ENCODE measurements around the gene LNPK. TPM values are rescaled to one million over a fixed set of nuclear protein-coding genes. Genes with fewer than 3 reads are reported as not detected.

The LNPK gene
- total and polyA plus RNA-seq, 4 donors, result 4.7 to 48.2 (median 16.7) TPM

- Histone ChIP-seq H3K27me3 (ENCODE audit: control insufficient read depth in 3 of 3, insufficient read depth in 3 of 3, low read length in 2 of 3) (no peaks in the 10 kb centered on the region), H3K4me1 (ENCODE audit: control insufficient read depth in 5 of 5, insufficient read depth in 5 of 5, low read length in 5 of 5) (peaks cover 0 to 7% (median 0%) of the 10 kb centered on the region in 5 donors), H3K9ac (ENCODE audit: insufficient read depth in 1 of 2, low read length in 2 of 2) (no peak overlapping the region), H3K9me3 (ENCODE audit: control insufficient read depth in 4 of 4, insufficient read depth in 3 of 4, low read length in 3 of 4) (no peaks in the 10 kb centered on the region), H3K27ac (ENCODE audit: low read depth in 1 of 2, low read length in 1 of 2) (no peak overlapping the region), H3K4me3 (no peak overlapping the region), H3K36me3 (ENCODE audit: control insufficient read depth in 4 of 4, insufficient read depth in 4 of 4, low read length in 4 of 4) (peaks cover 2 to 13% (median 2%) of the 10 kb centered on the region in 4 donors)
- TF ChIP-seq CTCF (IDR thresholded peaks at IDR 0.05; ENCODE audit: control extremely low read depth, extremely low read depth), result no peak
- WGBS, 2 donors, result 94% methylated on average over 2 of the region's 2 CpGs
- ATAC-seq (ENCODE audit: insufficient read depth, low FRiP score), result no peak
- no peak for DNase-seq
These were observed 17.2 kb downstream of the LNPK start for GRCh38 chr2:175984846-175985245.

GRCh38 chr2:175981551-175981950 is 20.5 kb downstream of the LNPK start:
- 90 to 97% methylated on average over 1 of the region's 1 CpG for WGBS, 2 donors
- no peaks in the 10 kb centered on the region for H3K9me3 ChIP-seq (ENCODE audit: control insufficient read depth in 4 of 4, insufficient read depth in 3 of 4, low read length in 3 of 4)
- no peaks in the 10 kb centered on the region for H3K27me3 ChIP-seq (ENCODE audit: control insufficient read depth in 3 of 3, insufficient read depth in 3 of 3, low read length in 2 of 3)
- no peak for ATAC-seq (ENCODE audit: insufficient read depth, low FRiP score)
- peaks cover 0 to 9% (median 0%) of the 10 kb centered on the region in 5 donors for H3K4me1 ChIP-seq (ENCODE audit: control insufficient read depth in 5 of 5, insufficient read depth in 5 of 5, low read length in 5 of 5)
- no peak for DNase-seq
- no peak overlapping the region for H3K9ac ChIP-seq (ENCODE audit: insufficient read depth in 1 of 2, low read length in 2 of 2)
- no peak for TF ChIP-seq CTCF (IDR thresholded peaks at IDR 0.05; ENCODE audit: control extremely low read depth, extremely low read depth)
- H3K27ac ChIP-seq (ENCODE audit: low read depth in 1 of 2, low read length in 1 of 2), result no peak overlapping the region
- peaks cover 2 to 14% (median 8%) of the 10 kb centered on the region in 4 donors for H3K36me3 ChIP-seq (ENCODE audit: control insufficient read depth in 4 of 4, insufficient read depth in 4 of 4, low read length in 4 of 4)
- H3K4me3 ChIP-seq, result no peak overlapping the region

GRCh38 chr2:175976391-175977157 is 25.5 kb downstream of the LNPK start:
- Histone ChIP-seq H3K27ac (ENCODE audit: low read depth in 1 of 2, low read length in 1 of 2) (no peak overlapping the region), H3K27me3 (ENCODE audit: control insufficient read depth in 3 of 3, insufficient read depth in 3 of 3, low read length in 2 of 3) (no peaks in the 10 kb centered on the region), H3K9ac (ENCODE audit: insufficient read depth in 1 of 2, low read length in 2 of 2) (no peak overlapping the region), H3K4me3 (no peak overlapping the region), H3K9me3 (ENCODE audit: control insufficient read depth in 4 of 4, insufficient read depth in 3 of 4, low read length in 3 of 4) (peaks cover 0 to 3% (median 0%) of the 10 kb centered on the region in 4 donors), H3K4me1 (ENCODE audit: control insufficient read depth in 5 of 5, insufficient read depth in 5 of 5, low read length in 5 of 5) (peaks cover 0 to 7% (median 0%) of the 10 kb centered on the region in 5 donors), H3K36me3 (ENCODE audit: control insufficient read depth in 4 of 4, insufficient read depth in 4 of 4, low read length in 4 of 4) (peaks cover 4 to 30% (median 15%) of the 10 kb centered on the region in 4 donors)
- 93 to 97% methylated on average over 2 of the region's 2 CpGs for WGBS, 2 donors
- no peak for TF ChIP-seq CTCF (IDR thresholded peaks at IDR 0.05; ENCODE audit: control extremely low read depth, extremely low read depth)
- DNase-seq, result no peak
- ATAC-seq (ENCODE audit: insufficient read depth, low FRiP score), result no peak

Measured in lung (tissue), 12 donors.